Measurements from ENCODE around the gene PLAGL1. TPM values are rescaled to one million over a fixed set of nuclear protein-coding genes. Genes with fewer than 3 reads are reported as not detected.

Gene PLAGL1
- total RNA-seq, 4 donors from 2014 or later, result 12.1 to 27.2 (median 22.5) TPM

DNA sequence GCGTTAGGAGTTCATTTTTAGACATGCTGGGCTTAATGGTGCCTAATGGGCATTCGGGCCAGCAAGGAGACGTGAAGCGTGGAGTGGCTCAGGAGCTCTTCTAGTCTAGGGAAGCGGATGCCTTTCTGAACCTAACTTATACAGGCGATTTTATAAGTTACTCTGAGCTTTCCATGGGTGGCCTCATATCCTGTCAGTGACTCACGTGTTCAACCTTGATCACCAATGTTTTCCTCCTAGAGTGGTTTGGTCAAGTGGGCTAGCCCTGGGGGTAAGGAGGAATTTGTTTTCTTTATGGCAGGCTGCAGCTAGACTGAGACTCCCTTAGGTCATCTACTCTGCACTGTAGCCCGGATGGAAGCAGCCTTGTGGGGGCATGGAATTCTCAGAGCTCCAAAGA lies 52.1 kb downstream of the PLAGL1 start:
- no peaks in the 10 kb centered on the region for H3K36me3 ChIP-seq
- no peak for TF ChIP-seq CTCF (IDR thresholded peaks at IDR 0.05)
- no peak for TF ChIP-seq POLR2A (IDR thresholded peaks at IDR 0.05)
- no peak overlapping the region for H3K27ac ChIP-seq
- H3K4me3 ChIP-seq, result no peak overlapping the region
- H3K4me1 ChIP-seq, result peaks cover 0 to 3% (median 0%) of the 10 kb centered on the region in 4 donors
- H3K27me3 ChIP-seq, result no peaks in the 10 kb centered on the region
- no peaks in the 10 kb centered on the region for H3K9me3 ChIP-seq
- no peak for DNase-seq

- Histone ChIP-seq H3K4me1 (peaks cover 0 to 4% (median 0%) of the 10 kb centered on the region in 4 donors), H3K27ac (no peak overlapping the region), H3K27me3 (no peaks in the 10 kb centered on the region), H3K4me3 (no peak overlapping the region), H3K36me3 (no peaks in the 10 kb centered on the region), H3K9me3 (no peaks in the 10 kb centered on the region)
- no peak for DNase-seq
- no peak for TF ChIP-seq POLR2A (IDR thresholded peaks at IDR 0.05)
- no peak for TF ChIP-seq CTCF (IDR thresholded peaks at IDR 0.05)
These were observed 54.1 kb downstream of the PLAGL1 start for GRCh38 chr6:143953922-143954321.

- no peaks in the 10 kb centered on the region for H3K36me3 ChIP-seq
- H3K4me3 ChIP-seq, result no peak overlapping the region
- H3K9me3 ChIP-seq, result no peaks in the 10 kb centered on the region
- DNase-seq, result no peak
- no peak overlapping the region for H3K27ac ChIP-seq
- TF ChIP-seq CTCF (IDR thresholded peaks at IDR 0.05), result no peak
- no peak for TF ChIP-seq POLR2A (IDR thresholded peaks at IDR 0.05)
- H3K27me3 ChIP-seq, result no peaks in the 10 kb centered on the region
- H3K4me1 ChIP-seq, result peaks cover 0 to 4% (median 0%) of the 10 kb centered on the region in 4 donors
These were observed 54.9 kb downstream of the PLAGL1 start for GRCh38 chr6:143952947-143953701.

DNA sequence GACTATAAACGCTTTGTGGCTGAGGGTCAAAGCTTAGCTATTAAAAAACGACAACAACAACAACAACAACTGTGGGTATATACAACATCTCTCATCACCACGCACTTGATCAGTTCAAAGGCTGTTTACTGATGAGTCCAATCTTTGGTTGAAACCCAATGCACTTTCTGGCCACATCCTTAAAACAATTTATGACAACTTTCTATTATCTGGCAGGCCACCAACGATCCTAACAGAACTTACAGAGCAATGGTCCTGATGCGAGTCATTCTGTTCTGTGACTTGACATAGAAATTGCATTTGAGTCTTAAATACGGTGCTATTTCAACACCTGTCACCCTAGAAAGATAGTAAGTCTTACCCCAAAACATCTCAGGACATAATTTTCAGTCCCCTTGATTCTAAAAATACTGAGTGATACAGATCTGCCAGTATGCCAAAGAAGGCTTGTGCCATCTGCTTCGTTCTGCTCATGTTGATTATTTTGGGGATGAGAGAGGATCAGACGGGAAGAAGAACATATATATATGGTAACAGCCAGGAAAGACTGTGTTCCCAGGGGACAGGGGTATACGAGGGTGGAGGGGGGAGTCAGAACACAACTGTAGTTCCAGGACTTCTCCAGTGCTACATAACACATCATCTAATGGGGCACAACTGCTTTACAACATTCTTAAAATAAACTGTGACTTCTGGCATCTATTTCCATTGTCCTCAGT lies 55.8 kb downstream of the PLAGL1 start:
- no peaks in the 10 kb centered on the region for H3K27me3 ChIP-seq
- H3K4me3 ChIP-seq, result no peak overlapping the region
- H3K36me3 ChIP-seq, result no peaks in the 10 kb centered on the region
- H3K4me1 ChIP-seq, result peaks cover 0 to 4% (median 0%) of the 10 kb centered on the region in 4 donors
- no peak for TF ChIP-seq CTCF (IDR thresholded peaks at IDR 0.05)
- no peak for TF ChIP-seq POLR2A (IDR thresholded peaks at IDR 0.05)
- H3K9me3 ChIP-seq, result no peaks in the 10 kb centered on the region
- no peak overlapping the region for H3K27ac ChIP-seq
- no peak for DNase-seq

DNA sequence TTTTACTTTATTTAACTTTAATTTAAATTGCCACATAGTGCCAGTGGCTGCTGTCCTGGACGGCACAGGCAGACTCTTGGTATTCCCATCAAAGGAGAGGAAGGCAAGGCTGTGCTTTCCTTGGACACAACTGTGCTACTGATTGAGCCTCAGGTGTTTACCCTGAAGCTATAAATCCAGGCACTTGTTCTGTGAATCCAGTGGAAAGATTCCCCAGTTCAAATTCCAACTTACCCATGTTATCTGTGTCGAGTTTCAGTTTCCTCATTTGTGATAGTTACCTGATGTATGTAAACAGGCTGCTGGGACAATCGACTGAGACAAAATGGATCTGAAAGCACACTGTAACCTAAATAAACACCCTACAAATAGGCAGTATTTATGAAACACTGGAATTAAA lies 57.2 kb downstream of the PLAGL1 start:
- Histone ChIP-seq H3K9me3 (no peaks in the 10 kb centered on the region), H3K4me3 (no peak overlapping the region), H3K36me3 (no peaks in the 10 kb centered on the region), H3K27ac (no peak overlapping the region), H3K27me3 (no peaks in the 10 kb centered on the region), H3K4me1 (peaks cover 0 to 4% (median 0%) of the 10 kb centered on the region in 4 donors)
- no peak for DNase-seq
- TF ChIP-seq POLR2A (IDR thresholded peaks at IDR 0.05) (no peak), CTCF (IDR thresholded peaks at IDR 0.05) (no peak)
